GM18858 (cell line): Measurements from ENCODE around the gene MTMR10.

ENCODE experiments used
- ATAC-seq: cut with Tn5 transposase; IDR thresholded peaks from one replicate; pipeline ENCODE4 v1.9.1; 2021; ENCODE audit not compliant: unreplicated experiment

Gene MTMR10

GRCh38 chr15:30958219-30958618 lies 33.2 kb downstream of the MTMR10 start:
- ATAC-seq: no peak

- no peak for ATAC-seq
Measured at GRCh38 chr15:30956216-30957124, 35.0 kb downstream of the MTMR10 start.

- no peak for ATAC-seq
Measured at GRCh38 chr15:30954674-30955073, 36.8 kb downstream of the MTMR10 start.

DNA sequence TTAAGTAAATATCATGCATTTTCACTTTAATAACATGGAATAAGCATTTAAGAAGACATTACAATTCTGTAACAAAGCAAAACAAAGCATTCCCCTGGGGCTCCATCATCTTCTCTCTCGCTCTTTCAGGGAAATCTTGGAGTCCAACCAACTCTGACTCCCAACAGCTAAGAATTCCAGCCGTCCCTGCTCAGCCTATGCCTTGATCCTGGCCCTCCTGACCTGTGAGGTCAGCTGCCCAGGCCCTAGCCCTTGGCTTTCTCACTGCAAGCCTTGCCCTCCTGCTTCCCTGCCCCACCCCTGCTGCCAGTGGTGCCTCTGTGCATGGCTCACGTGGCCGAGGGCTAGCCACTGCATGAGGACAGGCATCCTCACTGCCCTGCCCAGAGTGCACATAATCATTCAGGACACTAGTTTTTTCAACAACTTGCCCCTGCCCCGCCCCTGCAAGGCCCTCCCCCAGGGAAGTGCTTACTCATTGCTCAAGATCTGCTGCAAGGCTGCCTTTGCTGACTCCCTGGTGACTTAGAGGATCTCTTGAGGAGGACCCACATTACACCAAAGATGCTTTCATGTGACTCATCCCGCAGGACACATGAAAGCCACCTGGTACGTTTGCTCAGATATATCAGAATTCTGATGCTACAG lies 37.6 kb downstream of the MTMR10 start:
- ATAC-seq: no peak

DNA sequence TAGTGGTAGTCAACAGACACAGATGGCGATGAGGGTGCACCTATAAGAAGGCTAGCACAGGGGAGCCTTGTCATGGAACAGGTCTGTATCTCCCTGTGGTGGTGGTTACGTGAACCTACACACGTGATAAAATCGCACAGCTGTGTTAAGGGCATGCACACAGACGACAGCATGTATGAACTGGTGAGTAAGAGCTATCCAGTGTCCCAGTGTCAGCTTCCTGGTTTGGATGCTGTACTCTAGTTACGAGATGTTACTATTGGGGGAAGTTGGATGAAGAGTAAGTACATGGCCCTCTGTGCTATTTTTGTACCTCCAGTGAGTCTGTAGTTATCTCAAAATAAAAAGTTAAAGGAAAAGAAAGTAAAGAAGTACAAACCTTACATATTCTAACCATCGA lies 38.2 kb downstream of the MTMR10 start:
- no peak for ATAC-seq

DNA sequence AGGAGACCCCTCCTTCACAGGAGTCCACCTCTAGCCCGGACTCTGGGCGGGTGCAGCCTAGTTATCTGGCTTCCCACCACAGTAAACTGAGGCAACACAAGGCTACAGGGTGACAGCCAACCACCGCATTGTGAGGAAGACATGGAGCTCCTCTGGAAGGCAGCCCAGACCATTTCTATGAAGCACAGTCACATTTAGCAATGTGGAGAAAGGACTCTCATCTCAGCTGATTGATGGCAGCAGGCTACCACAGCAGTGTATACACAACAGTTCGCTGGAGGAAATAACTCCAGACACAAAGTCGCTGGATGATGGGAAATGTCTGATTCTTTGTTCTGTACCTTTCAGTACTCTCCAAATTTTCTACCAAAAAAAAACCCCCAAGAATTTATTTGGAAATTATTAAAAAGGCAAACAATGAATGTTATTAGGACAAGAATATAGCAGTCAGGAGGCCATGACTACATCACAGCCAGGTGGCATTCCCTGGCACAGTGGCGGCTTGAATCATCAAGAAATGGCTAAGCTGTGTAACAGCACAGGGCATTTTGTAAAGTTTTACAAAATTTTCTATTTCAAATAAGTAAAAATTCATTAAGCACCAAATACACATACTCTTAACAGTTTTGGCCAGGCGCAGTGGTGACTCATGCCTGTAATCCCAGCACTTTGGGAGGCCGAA lies 47.6 kb downstream of the MTMR10 start:
- no peak for ATAC-seq

GRCh38 chr15:30941520-30941919 lies 49.9 kb downstream of the MTMR10 start:
- ATAC-seq: no peak

- ATAC-seq: no peak
Measured at GRCh38 chr15:30940359-30940758, 51.1 kb downstream of the MTMR10 start.

- ATAC-seq: no peak
Measured at GRCh38 chr15:30939161-30939560, 52.3 kb downstream of the MTMR10 start.

GRCh38 chr15:30933293-30933692 lies 58.1 kb downstream of the MTMR10 start:
- ATAC-seq: no peak

DNA sequence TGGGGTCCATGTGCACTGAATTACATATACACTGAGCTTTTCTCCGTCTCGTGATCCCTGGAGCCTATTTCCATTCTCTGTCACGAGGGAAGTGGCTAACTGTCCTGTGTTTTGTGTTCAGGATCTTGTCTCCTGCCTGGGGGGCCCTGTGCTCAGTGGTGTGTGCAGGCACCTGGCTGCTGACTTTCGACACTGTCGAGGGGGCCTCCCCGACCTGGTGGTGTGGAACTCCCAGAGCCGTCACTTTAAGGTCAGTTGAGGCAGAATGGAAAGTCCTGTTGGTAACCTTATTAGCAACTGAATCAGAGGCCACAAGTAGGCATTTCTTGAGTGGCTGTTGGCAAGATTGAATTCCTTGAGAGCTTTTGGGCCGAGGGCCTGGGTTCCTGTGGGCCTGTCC lies 61.0 kb downstream of the MTMR10 start:
- no peak for ATAC-seq

GRCh38 chr15:30929982-30930381 lies 61.4 kb downstream of the MTMR10 start:
- ATAC-seq: no peak

- no peak for ATAC-seq
Measured at GRCh38 chr15:30929064-30929669, 62.3 kb downstream of the MTMR10 start.

- no peak for ATAC-seq
Measured at GRCh38 chr15:30928076-30928475, 63.4 kb downstream of the MTMR10 start.

- no peak for ATAC-seq
Measured at GRCh38 chr15:30927148-30927761, 64.2 kb downstream of the MTMR10 start.

DNA sequence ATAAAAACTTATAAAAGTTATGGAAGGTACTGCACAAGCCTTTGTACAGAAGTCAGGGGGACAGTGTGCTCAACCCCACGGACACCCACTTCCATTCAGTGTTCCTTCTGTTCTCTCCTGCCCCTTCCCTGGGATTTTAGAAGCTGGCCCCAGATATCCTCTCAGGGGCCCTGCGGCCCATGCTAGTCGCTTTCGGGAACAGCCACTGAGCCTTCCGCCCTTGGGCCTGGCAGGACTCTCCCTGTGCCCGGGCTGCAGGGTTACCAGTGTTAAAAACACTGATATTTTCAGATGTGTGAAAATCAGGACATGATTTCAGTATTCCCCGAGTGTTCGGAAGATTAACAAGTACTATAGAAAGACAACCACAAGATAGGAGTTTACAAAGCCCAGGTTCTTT lies 65.3 kb downstream of the MTMR10 start:
- no peak for ATAC-seq

DNA sequence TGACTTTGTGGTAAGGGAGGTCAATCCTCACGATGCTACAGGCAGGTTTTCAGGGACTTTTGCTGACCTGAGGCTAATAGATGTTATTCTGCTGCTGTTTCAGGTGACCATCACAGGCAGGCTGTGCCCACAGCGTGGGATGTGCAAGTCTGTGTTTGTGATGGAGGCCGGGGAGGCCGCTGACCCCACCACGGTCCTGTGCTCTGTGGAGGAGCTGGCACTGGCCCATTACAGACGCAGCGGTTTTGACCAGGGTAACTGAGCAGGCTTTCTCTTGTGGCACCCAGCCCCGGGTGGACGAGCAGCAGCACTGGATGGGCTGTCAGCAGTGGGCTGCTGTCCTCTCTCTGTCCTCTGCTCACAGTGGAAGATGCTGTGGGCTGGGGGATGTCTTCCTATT lies 65.7 kb downstream of the MTMR10 start:
- ATAC-seq: no peak

DNA sequence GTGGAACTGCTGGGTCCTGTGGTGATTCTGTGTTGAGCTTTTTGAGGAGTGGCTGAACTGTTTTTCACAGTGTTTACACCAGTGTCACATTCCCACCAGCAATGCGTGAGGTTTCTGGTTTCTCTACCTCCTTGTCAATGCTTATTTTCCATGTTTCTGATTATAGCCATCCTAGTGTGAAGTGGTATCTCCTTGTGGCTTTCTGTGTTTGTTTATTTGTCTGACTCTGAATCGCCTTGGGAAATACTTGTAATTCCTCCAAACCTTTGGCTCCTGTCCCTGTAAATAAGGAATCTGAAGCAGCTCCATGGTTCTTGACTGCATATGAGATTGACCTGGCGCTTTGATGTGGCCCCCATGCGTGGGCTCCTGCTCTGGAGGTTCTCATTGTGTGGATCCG lies 67.1 kb downstream of the MTMR10 start:
- ATAC-seq: no peak

DNA sequence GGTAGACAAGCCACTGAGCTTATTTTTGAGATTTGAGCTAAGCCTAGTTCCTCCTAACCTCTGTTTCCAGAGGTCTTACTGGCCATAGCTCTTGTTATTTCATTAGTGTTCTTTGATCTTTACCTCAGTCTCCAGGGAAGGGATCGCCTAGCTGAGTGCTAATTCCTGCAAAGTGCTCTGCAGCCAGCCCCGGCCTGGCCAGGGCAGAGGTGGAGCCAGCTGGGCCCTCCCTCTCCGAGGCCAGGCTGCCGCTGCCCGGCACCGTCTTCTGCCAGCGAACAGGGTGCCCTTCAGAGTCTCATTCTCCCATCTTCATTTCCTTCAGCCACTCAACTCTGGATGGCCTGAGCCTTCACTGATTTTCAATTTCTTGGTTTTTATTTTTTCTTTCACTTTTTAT lies 68.0 kb downstream of the MTMR10 start:
- ATAC-seq: no peak

DNA sequence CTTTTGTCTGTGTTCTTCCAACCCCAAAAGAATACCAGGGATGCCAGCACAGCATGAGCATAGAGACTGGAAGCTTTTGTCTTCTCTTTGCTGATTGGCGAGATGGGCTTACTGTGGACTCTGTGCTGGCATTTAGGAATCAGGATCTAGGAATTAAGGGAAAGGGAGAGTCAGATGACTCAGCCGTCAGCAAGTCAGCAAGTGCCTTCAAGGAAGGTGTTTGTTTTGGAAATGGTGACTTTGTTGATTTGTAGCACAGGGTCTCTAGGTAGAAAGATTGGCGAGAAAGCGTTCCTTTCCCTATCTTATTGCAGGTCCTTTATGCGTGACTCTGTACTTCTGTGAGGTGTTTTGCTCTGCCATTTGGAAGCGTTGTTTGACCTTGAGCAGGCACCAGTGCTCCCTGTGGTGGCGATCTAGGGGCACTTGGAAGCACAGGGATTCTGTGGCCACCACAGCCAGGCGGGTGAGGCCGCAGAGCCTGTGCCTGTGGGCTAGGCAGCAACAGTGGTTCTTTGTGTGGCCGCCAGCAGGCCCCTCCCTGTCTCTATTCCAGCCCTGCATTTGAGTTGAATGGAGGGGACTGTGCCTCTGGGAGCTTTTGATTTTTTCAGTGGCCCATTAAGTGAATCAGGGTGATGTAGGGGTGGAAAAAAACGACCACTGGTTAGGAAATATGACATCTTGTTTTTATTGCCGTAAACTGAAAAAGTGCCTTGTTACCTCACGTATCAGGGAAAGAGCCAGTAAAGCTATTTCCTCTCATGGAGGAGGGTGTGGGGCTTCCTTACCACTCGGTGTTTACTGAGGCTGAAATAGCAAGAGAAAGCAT lies 68.7 kb downstream of the MTMR10 start:
- ATAC-seq: no peak
